SK-N-SH treated with all-trans-retinoic acid at 6 μM for 48 hours (cell line): Measurements from ENCODE around the gene OST4.

ENCODE experiments used
- ARNTL ChIP-seq: fragments of 450-650 bp; formaldehyde crosslinking; IDR thresholded peaks from 2 replicates; pipeline ENCODE4 v1.5.0; 2020; ENCODE audit warnings: low read depth, mild to moderate bottlenecking, moderate library complexity, borderline replicate concordance
- CSRNP3 ChIP-seq: fragments of 250-450 bp; sonication (Bioruptor Pico); IDR thresholded peaks from 2 replicates; pipeline ENCODE4 v1.5.1; 2021; ENCODE audit warnings: mild to moderate bottlenecking, moderate library complexity
- OSR1 ChIP-seq: fragments of 250-450 bp; sonication (Bioruptor Pico); IDR thresholded peaks from 2 replicates; pipeline ENCODE4 v1.8.0; 2022; ENCODE audit warnings: moderate library complexity, mild to moderate bottlenecking, inconsistent platforms
- PPARA ChIP-seq: fragments of 250-450 bp; sonication (Bioruptor Pico); IDR thresholded peaks from 2 replicates; pipeline ENCODE4 v1.5.0; 2020; ENCODE audit warnings: mild to moderate bottlenecking, borderline replicate concordance
- RARB ChIP-seq: fragments of 250-450 bp; sonication (Bioruptor Pico); IDR thresholded peaks from 2 replicates; pipeline ENCODE4 v1.8.0; 2021; ENCODE audit warnings: mild to moderate bottlenecking, moderate library complexity
- SNAI2 ChIP-seq: fragments of 250-450 bp; sonication (Bioruptor Pico); IDR thresholded peaks from 2 replicates; pipeline ENCODE4 v1.5.0; 2020; ENCODE audit warnings: mild to moderate bottlenecking, moderate library complexity
- ZC3H10 ChIP-seq: fragments of 250-450 bp; sonication (Bioruptor Pico); IDR thresholded peaks from 2 replicates; pipeline ENCODE4 v1.5.1; 2021; ENCODE audit warnings: mild to moderate bottlenecking, moderate library complexity
- ZNF70 ChIP-seq: fragments of 450-650 bp; formaldehyde crosslinking; IDR thresholded peaks from 2 replicates; pipeline ENCODE4 v1.5.0; 2020; ENCODE audit warnings: mild to moderate bottlenecking, moderate library complexity
- TF ChIP-seq, protein P1 (sequence below): fragments of 250-450 bp; sonication (Bioruptor Pico); IDR thresholded peaks from 2 replicates; pipeline ENCODE4 v1.8.0; 2021; ENCODE audit warnings: low read depth, mild to moderate bottlenecking, moderate library complexity, borderline replicate concordance
- TF ChIP-seq, protein P2 (sequence below): fragments of 250-450 bp; sonication (Bioruptor Pico); IDR thresholded peaks from 2 replicates; pipeline ENCODE4 v1.8.0; 2020; ENCODE audit warnings: mild to moderate bottlenecking, moderate library complexity, borderline replicate concordance

DNA sequence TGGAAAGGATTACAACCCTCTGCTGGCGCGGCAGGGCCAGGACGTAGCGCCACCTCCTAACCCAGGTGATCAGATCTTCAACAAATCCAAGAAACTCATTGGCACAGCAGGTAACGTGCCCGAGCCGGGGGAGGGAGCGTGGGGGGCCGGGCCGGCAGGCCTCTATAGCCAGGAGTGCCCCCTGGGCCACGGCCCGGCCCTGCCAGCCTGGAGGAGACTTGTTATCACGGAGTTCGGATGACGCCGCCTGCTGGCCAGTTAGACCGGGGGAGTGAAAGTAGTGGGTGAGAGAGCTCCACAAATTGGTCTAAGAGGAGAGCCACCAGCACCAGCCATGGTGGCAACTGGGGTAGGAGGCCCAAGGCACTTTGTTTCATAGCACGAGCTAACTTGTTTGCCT lies 47.3 kb downstream of the OST4 start:
- TF ChIP-seq, protein P1, sequence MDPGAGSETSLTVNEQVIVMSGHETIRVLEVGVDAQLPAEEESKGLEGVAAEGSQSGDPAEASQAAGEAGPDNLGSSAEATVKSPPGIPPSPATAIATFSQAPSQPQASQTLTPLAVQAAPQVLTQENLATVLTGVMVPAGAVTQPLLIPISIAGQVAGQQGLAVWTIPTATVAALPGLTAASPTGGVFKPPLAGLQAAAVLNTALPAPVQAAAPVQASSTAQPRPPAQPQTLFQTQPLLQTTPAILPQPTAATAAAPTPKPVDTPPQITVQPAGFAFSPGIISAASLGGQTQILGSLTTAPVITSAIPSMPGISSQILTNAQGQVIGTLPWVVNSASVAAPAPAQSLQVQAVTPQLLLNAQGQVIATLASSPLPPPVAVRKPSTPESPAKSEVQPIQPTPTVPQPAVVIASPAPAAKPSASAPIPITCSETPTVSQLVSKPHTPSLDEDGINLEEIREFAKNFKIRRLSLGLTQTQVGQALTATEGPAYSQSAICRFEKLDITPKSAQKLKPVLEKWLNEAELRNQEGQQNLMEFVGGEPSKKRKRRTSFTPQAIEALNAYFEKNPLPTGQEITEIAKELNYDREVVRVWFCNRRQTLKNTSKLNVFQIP (CRISPR knock-in tag), result no peak
- TF ChIP-seq, protein P2, sequence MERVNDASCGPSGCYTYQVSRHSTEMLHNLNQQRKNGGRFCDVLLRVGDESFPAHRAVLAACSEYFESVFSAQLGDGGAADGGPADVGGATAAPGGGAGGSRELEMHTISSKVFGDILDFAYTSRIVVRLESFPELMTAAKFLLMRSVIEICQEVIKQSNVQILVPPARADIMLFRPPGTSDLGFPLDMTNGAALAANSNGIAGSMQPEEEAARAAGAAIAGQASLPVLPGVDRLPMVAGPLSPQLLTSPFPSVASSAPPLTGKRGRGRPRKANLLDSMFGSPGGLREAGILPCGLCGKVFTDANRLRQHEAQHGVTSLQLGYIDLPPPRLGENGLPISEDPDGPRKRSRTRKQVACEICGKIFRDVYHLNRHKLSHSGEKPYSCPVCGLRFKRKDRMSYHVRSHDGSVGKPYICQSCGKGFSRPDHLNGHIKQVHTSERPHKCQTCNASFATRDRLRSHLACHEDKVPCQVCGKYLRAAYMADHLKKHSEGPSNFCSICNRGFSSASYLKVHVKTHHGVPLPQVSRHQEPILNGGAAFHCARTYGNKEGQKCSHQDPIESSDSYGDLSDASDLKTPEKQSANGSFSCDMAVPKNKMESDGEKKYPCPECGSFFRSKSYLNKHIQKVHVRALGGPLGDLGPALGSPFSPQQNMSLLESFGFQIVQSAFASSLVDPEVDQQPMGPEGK (CRISPR knock-in tag), result no peak
- TF ChIP-seq ZC3H10 (CRISPR knock-in tag) (no peak), RARB (no peak), PPARA (no peak), ZNF70 (CRISPR knock-in tag) (no peak), OSR1 (CRISPR knock-in tag) (no peak), SNAI2 (CRISPR knock-in tag) (no peak), ARNTL (CRISPR knock-in tag) (no peak), CSRNP3 (CRISPR knock-in tag) (no peak)
